SU-DHL-6 (cell line): ENCODE results near the gene KLF11.

Experiments used
- CTCF ChIP-seq: fragments of 200-600 bp; sonication (generic); IDR thresholded peaks from one replicate; pipeline ENCODE4 v1.5.1; 2017; ENCODE audit warnings: antibody characterized with exemption, mild to moderate bottlenecking, low read length, moderate library complexity; ENCODE audit not compliant: insufficient read depth, poor library complexity, severe bottlenecking
- EZH2phosphoT487 ChIP-seq: fragments of 200-600 bp; sonication (generic), shearing (Covaris generic); conservative IDR thresholded peaks from 2 replicates; pipeline ENCODE4 v1.6.1; 2018; ENCODE audit warnings: mild to moderate bottlenecking, antibody characterized with exemption, low read length, moderate library complexity, mixed read lengths

- TF ChIP-seq CTCF (no peak), EZH2phosphoT487 (no peak)
Observed at GRCh38 chr2:10075101-10075500, 31.8 kb downstream of the KLF11 start.
